Transverse colon (tissue), 4 donors: ENCODE measurements around the gene SDK1. TPM values are rescaled to one million over a fixed set of nuclear protein-coding genes. Genes with fewer than 3 reads are reported as not detected.

Source experiments
- DNase-seq: peaks from one replicate; pipeline ENCODE4 v3.0.0-alpha.2; 2019
- H3K27ac ChIP-seq, 4 donors: fragments of 200-600 bp; sonication (generic); 2 replicates each; pipeline ENCODE4 v1.5.1; 2016 to 2018; ENCODE audit warnings: inconsistent platforms in 4 of 4
- H3K27me3 ChIP-seq: fragments of 200-600 bp; sonication (generic); 2 replicates; pipeline ENCODE4 v1.5.1; 2017; ENCODE audit warnings: inconsistent platforms
- H3K36me3 ChIP-seq, 4 donors: fragments of 200-600 bp; sonication (generic); 2 replicates each; pipeline ENCODE4 v1.5.1; 2017 to 2019; ENCODE audit warnings: inconsistent platforms in 4 of 4
- H3K4me1 ChIP-seq, 4 donors: fragments of 200-600 bp; sonication (generic); 2 replicates each; pipeline ENCODE4 v1.5.1; 2017 to 2020; ENCODE audit warnings: inconsistent platforms in 4 of 4
- H3K4me3 ChIP-seq, 4 donors: fragments of 200-600 bp; sonication (generic); 1 replicate in 1 of 4; 2 replicates in 3 of 4; pipeline versions ENCODE4 v1.5.1 to v1.6.1; 2017 to 2019; ENCODE audit warnings: inconsistent platforms in 4 of 4
- H3K9me3 ChIP-seq, 2 donors: fragments of 200-600 bp; sonication (generic); 2 replicates each; pipeline ENCODE4 v1.5.1; 2017 to 2019; ENCODE audit warnings: inconsistent platforms in 2 of 2
- CTCF ChIP-seq, 5 experiments: fragments of 200-600 bp in 3 of 5; fragments of 450-650 bp in 2 of 5; sonication (generic) in 3 of 5; IDR thresholded peaks; 1 replicate in 2 of 5; 2 replicates in 3 of 5; pipeline ENCODE4 v1.5.1; 2016 to 2017; ENCODE audit warnings: antibody characterized with exemption in 5 of 5, inconsistent platforms in 3 of 5, mild to moderate bottlenecking in 2 of 5, moderate library complexity in 1 of 5
- EP300 ChIP-seq: sonication (generic); formaldehyde crosslinking; IDR thresholded peaks from one replicate; pipeline ENCODE4 v1.6.1; 2017; ENCODE audit warnings: antibody characterized with exemption, low read depth
- POLR2A ChIP-seq: fragments of 450-650 bp; IDR thresholded peaks from one replicate; pipeline ENCODE4 v1.6.1; 2016; ENCODE audit warnings: antibody characterized with exemption, mild to moderate bottlenecking, moderate library complexity
- POLR2AphosphoS5 ChIP-seq, 3 donors: sonication (generic); formaldehyde crosslinking; IDR thresholded peaks; one replicate each; pipeline ENCODE4 v1.6.1; 2016; ENCODE audit warnings: antibody characterized with exemption in 3 of 3
- WGBS, 2 donors: methylation state at CpG; one replicate each; pipeline ENCODE4 v1.1.5; 2018; ENCODE audit warnings: low coverage in 1 of 2; 5-methylcytosine and 5-hydroxymethylcytosine counted together
- in situ Hi-C, 4 donors: fragments of 200-750 bp; cut with MboI; loops; one replicate each; pipeline versions ENCODE4 v1.15.0 to v1.15.1; 2017; ENCODE audit warnings: low sequenced_read_pairs in 3 of 4, low pct_ligation_motif_present in 1 of 4, low pct_unique_long_range_greater_than_20kb in 1 of 4
- intact Hi-C: fragments of 100-400 bp; cut with DNase I; formaldehyde crosslinking; loops from one replicate; pipeline ENCODE4 v1.15.1; 2023; ENCODE audit warnings: low total_unique reads
- total RNA-seq, 4 donors: library from RNA; depleted of rRNA; stranded (reverse); fragments of >200 nt; gene quantifications; one replicate each; pipeline ENCODE4 v1.1.0, GENCODE V29; 2016

Gene SDK1
- total RNA-seq, 4 donors from 2014 or later, result 4.0 to 8.6 (median 5.4) TPM

GRCh38 chr7:4010923-4011656 is 710.0 kb downstream of the SDK1 start:
- intact Hi-C loops, result no loop called here
- no peak for DNase-seq
- no peaks in the 10 kb centered on the region for H3K36me3 ChIP-seq
- H3K4me3 ChIP-seq, result no peak overlapping the region
- H3K4me1 ChIP-seq, result no peaks in the 10 kb centered on the region
- in situ Hi-C loops, result no loop called here
- WGBS, 2 donors, result 84 to 88% methylated on average over 12 to 30 of the region's 30 CpGs
- H3K27me3 ChIP-seq, result no peaks in the 10 kb centered on the region
- H3K27ac ChIP-seq, result no peak overlapping the region
- no peak for TF ChIP-seq CTCF (IDR thresholded peaks at IDR 0.05)
- TF ChIP-seq POLR2AphosphoS5 (IDR thresholded peaks at IDR 0.05), result no peak
- no peak for TF ChIP-seq EP300
- TF ChIP-seq POLR2A, result no peak
- H3K9me3 ChIP-seq, result no peaks in the 10 kb centered on the region

GRCh38 chr7:4013793-4014192 is 712.7 kb downstream of the SDK1 start:
- WGBS, 2 donors, result 60 to 71% methylated on average over 1 to 10 of the region's 10 CpGs
- Histone ChIP-seq H3K36me3 (no peaks in the 10 kb centered on the region), H3K4me3 (no peak overlapping the region), H3K9me3 (no peaks in the 10 kb centered on the region), H3K27me3 (no peaks in the 10 kb centered on the region), H3K27ac (no peak overlapping the region), H3K4me1 (no peaks in the 10 kb centered on the region)
- intact Hi-C loops, result no loop called here
- no peak for TF ChIP-seq CTCF (IDR thresholded peaks at IDR 0.05)
- TF ChIP-seq EP300, result no peak
- no peak for TF ChIP-seq POLR2AphosphoS5 (IDR thresholded peaks at IDR 0.05)
- TF ChIP-seq POLR2A, result no peak
- no peak for DNase-seq
- in situ Hi-C loops, result no loop called here

- no peak overlapping the region for H3K27ac ChIP-seq
- intact Hi-C loops, result no loop called here
- H3K9me3 ChIP-seq, result no peaks in the 10 kb centered on the region
- DNase-seq, result no peak
- H3K4me1 ChIP-seq, result no peaks in the 10 kb centered on the region
- in situ Hi-C loops, result no loop called here
- H3K27me3 ChIP-seq, result no peaks in the 10 kb centered on the region
- WGBS, 2 donors, result 65% methylated on average over 13 of the region's 13 CpGs; no CpG with 5 or more reads in 1 of the 2 donors
- H3K4me3 ChIP-seq, result no peak overlapping the region
- TF ChIP-seq POLR2AphosphoS5 (IDR thresholded peaks at IDR 0.05), result no peak
- no peak for TF ChIP-seq POLR2A
- TF ChIP-seq EP300, result no peak
- TF ChIP-seq CTCF (IDR thresholded peaks at IDR 0.05), result no peak
- H3K36me3 ChIP-seq, result no peaks in the 10 kb centered on the region
These were observed 713.4 kb downstream of the SDK1 start for GRCh38 chr7:4014346-4015050.

- no peak for TF ChIP-seq EP300
- TF ChIP-seq CTCF (IDR thresholded peaks at IDR 0.05), result no peak
- no peak for TF ChIP-seq POLR2AphosphoS5 (IDR thresholded peaks at IDR 0.05)
- TF ChIP-seq POLR2A, result no peak
- Histone ChIP-seq H3K4me3 (no peak overlapping the region), H3K9me3 (no peaks in the 10 kb centered on the region), H3K36me3 (no peaks in the 10 kb centered on the region), H3K27ac (no peak overlapping the region), H3K4me1 (no peaks in the 10 kb centered on the region), H3K27me3 (no peaks in the 10 kb centered on the region)
- in situ Hi-C loops, result no loop called here
- DNase-seq, result no peak
- 87 to 100% methylated on average over 3 to 8 of the region's 8 CpGs for WGBS, 2 donors
- intact Hi-C loops, result no loop called here
These were observed 714.3 kb downstream of the SDK1 start for GRCh38 chr7:4015371-4015770.
